K562 (cell line): ENCODE data around the gene HDAC10. TPM values are rescaled to one million over a fixed set of nuclear protein-coding genes. Genes with fewer than 3 reads are reported as not detected.
A peak's percentile ranks its signal among the peaks of the same experiment; 100 is the strongest.

Source experiments
- ETV5 ChIP-seq: sonication (generic); formaldehyde crosslinking; IDR thresholded peaks from 2 replicates; pipeline ENCODE4 v1.4.0; 2020; ENCODE audit warnings: low read depth, mild to moderate bottlenecking, missing genetic modification reagents
- FOXP1 ChIP-seq: sonication (generic); formaldehyde crosslinking; IDR thresholded peaks from 2 replicates; pipeline ENCODE4 v1.8.0; 2022; ENCODE audit warnings: mild to moderate bottlenecking, missing genetic modification reagents
- KAT2B ChIP-seq: IDR thresholded peaks from one replicate; pipeline ENCODE4 v1.6.1; 2012; ENCODE audit warnings: low read depth, mild to moderate bottlenecking, control low read depth, inconsistent platforms, low read length, moderate library complexity
- NR4A1 ChIP-seq, 2 experiments: fragments of 250-450 bp in 1 of 2; fragments of 450-650 bp in 1 of 2; sonication (Bioruptor Pico) in 1 of 2; IDR thresholded peaks; 2 replicates each; pipeline versions ENCODE4 v1.4.0 to v1.6.1; 2016 to 2020; ENCODE audit warnings: mild to moderate bottlenecking in 2 of 2, missing compliant biosample characterization in 1 of 2, missing genetic modification characterization in 1 of 2, moderate library complexity in 1 of 2
- RBBP5 ChIP-seq: fragments of 200-600 bp; sonication (generic); IDR thresholded peaks from 2 replicates; pipeline ENCODE4 v1.6.1; 2012; ENCODE audit warnings: borderline replicate concordance, mild to moderate bottlenecking, low read length, control low read depth, inconsistent platforms; ENCODE audit not compliant: insufficient read depth, poor library complexity, severe bottlenecking
- STAG1 ChIP-seq: sonication (generic); formaldehyde crosslinking; IDR thresholded peaks from 2 replicates; pipeline ENCODE4 v1.5.0; 2020; ENCODE audit warnings: missing genetic modification reagents, borderline replicate concordance
- TGIF2 ChIP-seq: sonication (generic); formaldehyde crosslinking; IDR thresholded peaks from 2 replicates; pipeline ENCODE4 v1.8.1; 2022; ENCODE audit warnings: mild to moderate bottlenecking, missing genetic modification reagents, moderate library complexity
- ZBED1 ChIP-seq: IDR thresholded peaks from 2 replicates; pipeline ENCODE4 v1.6.1; 2014
- ZNF184 ChIP-seq: sonication (generic); formaldehyde crosslinking; IDR thresholded peaks from 2 replicates; pipeline ENCODE4 v1.5.0; 2020; ENCODE audit warnings: missing genetic modification reagents
- polyA plus RNA-seq, 8 experiments: library from polyadenylated mRNA; depleted of rRNA in 4 of 8; stranded (reverse) in 5 of 8; unstranded in 3 of 8; fragments of >200 nt; fragmentation: Nextera tagmentation in 2 of 8; fragmentation: Illumina TruSeq in 1 of 8; extraction: Ambion mirVana in 2 of 8; extraction: Trizol in 1 of 8; gene quantifications; 2 replicates each; pipeline versions ENCODE4 v1.2.1 to v1.2.3, GENCODE V29; 2011 to 2014; ENCODE audit warnings: inconsistent platforms in 1 of 8, missing spikeins in 1 of 8
- total RNA-seq, 7 experiments: library from RNA; depleted of rRNA in 6 of 7; stranded (reverse); fragments of >200 nt in 6 of 7; fragmentation: Illumina TruSeq in 2 of 7; extraction: Trizol in 2 of 7; gene quantifications; 2 replicates each; pipeline versions ENCODE4 v1.2.1 to v1.2.3, GENCODE V29; 2011 to 2021; ENCODE audit warnings: low replicate concordance in 1 of 7
- TF ChIP-seq, protein P1 (sequence below): fragments of 200-800 bp; sonication (Bioruptor generic); IDR thresholded peaks from 2 replicates; pipeline ENCODE4 v1.6.1; 2017; ENCODE audit warnings: missing genetic modification characterization, missing compliant biosample characterization
- TF ChIP-seq, protein P2 (sequence below): fragments of 450-650 bp; IDR thresholded peaks from 2 replicates; pipeline ENCODE4 v1.6.1; 2016
- TF ChIP-seq, protein P3 (sequence below), 3 experiments: fragments of 200-800 bp in 1 of 3; fragments of 250-450 bp in 1 of 3; fragments of 450-650 bp in 1 of 3; sonication (Bioruptor Pico) in 1 of 3; sonication (Bioruptor generic) in 1 of 3; formaldehyde crosslinking in 1 of 3; IDR thresholded peaks; 2 replicates each; pipeline versions ENCODE4 v1.6.1 to v1.8.0; 2016 to 2022; ENCODE audit warnings: mild to moderate bottlenecking in 2 of 3, missing genetic modification characterization in 2 of 3, missing compliant biosample characterization in 1 of 3, moderate library complexity in 1 of 3
- TF ChIP-seq, protein P4 (sequence below), 2 experiments: IDR thresholded peaks in 1 of 2; conservative IDR thresholded peaks in 1 of 2; 2 replicates each; pipeline ENCODE4 v1.6.1; 2016; ENCODE audit warnings: low read depth in 2 of 2, mild to moderate bottlenecking in 1 of 2, missing compliant biosample characterization in 1 of 2, missing genetic modification characterization in 1 of 2, moderate library complexity in 1 of 2

HDAC10 gene
- total and polyA plus RNA-seq, 9 of the 15 experiments (the other 6 are each of a cell fraction or from before 2014, with no cell fraction given): 0.10 to 44.2 (median 6.5) TPM

DNA sequence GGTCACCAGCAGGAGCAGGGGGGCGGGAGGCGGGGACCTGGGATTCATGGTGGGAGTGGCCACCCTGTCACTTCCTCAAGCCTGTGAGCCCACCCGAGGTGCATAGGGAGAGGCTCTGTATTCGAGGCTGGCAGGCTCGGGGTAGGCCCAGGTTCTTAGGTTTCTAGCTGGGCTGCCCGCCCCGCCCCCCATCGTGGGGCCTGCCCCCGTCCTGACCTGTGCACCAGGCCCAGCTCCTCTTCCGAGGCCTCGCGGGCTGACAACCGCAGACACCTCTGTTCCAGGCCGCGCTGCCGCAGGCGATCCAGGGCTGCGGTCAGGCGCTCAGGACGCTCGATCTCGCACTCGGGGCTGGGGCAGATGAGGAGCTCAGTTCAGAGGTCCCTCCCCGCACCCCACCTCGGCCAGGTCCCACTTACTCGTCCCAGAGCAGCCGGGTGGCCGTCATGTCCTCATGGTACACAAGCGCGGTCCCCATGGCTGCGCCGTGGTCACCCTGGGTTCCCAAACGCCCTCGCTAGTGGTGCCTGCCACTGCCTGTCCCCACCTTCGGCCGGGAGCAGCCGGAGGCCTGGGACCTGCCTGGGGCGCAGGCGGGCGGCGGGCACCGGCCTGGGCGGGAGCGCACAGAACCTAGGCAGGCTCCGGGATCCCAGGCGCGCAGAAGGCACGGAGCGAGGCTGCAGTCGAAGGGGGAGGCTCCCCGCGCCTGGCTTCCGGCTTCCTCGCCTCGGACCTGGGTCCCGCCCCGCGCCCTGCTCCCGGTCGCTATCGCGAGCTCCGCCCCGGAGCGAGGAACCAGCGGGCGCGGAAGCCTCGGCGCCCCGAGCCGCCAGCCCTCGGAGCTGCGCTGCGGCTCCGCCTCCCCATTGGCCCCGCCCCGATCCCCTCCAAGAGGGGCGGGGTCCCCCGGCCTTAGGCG is at the start of gene HDAC10 (continued):
- TF ChIP-seq RBBP5 (peak; percentile 71), NR4A1 (CRISPR knock-in tag; IDR thresholded peaks at IDR 0.05) (no peak), NR4A1 (tag; IDR thresholded peaks at IDR 0.05) (no peak), ZNF184 (CRISPR knock-in tag) (no peak), KAT2B (no peak), TGIF2 (no peak), ETV5 (CRISPR knock-in tag) (peak; percentile 48), ZBED1 (no peak; the same call in 1 of the 2 replicates), STAG1 (CRISPR knock-in tag) (no peak), FOXP1 (CRISPR knock-in tag) (peak; percentile 78; the same call in 1 of the 2 replicates)
- TF ChIP-seq, protein P1, sequence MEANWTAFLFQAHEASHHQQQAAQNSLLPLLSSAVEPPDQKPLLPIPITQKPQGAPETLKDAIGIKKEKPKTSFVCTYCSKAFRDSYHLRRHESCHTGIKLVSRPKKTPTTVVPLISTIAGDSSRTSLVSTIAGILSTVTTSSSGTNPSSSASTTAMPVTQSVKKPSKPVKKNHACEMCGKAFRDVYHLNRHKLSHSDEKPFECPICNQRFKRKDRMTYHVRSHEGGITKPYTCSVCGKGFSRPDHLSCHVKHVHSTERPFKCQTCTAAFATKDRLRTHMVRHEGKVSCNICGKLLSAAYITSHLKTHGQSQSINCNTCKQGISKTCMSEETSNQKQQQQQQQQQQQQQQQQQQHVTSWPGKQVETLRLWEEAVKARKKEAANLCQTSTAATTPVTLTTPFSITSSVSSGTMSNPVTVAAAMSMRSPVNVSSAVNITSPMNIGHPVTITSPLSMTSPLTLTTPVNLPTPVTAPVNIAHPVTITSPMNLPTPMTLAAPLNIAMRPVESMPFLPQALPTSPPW: peak; percentile 55
- TF ChIP-seq, protein P2, sequence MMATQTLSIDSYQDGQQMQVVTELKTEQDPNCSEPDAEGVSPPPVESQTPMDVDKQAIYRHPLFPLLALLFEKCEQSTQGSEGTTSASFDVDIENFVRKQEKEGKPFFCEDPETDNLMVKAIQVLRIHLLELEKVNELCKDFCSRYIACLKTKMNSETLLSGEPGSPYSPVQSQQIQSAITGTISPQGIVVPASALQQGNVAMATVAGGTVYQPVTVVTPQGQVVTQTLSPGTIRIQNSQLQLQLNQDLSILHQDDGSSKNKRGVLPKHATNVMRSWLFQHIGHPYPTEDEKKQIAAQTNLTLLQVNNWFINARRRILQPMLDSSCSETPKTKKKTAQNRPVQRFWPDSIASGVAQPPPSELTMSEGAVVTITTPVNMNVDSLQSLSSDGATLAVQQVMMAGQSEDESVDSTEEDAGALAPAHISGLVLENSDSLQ: no peak
- TF ChIP-seq, protein P3, sequence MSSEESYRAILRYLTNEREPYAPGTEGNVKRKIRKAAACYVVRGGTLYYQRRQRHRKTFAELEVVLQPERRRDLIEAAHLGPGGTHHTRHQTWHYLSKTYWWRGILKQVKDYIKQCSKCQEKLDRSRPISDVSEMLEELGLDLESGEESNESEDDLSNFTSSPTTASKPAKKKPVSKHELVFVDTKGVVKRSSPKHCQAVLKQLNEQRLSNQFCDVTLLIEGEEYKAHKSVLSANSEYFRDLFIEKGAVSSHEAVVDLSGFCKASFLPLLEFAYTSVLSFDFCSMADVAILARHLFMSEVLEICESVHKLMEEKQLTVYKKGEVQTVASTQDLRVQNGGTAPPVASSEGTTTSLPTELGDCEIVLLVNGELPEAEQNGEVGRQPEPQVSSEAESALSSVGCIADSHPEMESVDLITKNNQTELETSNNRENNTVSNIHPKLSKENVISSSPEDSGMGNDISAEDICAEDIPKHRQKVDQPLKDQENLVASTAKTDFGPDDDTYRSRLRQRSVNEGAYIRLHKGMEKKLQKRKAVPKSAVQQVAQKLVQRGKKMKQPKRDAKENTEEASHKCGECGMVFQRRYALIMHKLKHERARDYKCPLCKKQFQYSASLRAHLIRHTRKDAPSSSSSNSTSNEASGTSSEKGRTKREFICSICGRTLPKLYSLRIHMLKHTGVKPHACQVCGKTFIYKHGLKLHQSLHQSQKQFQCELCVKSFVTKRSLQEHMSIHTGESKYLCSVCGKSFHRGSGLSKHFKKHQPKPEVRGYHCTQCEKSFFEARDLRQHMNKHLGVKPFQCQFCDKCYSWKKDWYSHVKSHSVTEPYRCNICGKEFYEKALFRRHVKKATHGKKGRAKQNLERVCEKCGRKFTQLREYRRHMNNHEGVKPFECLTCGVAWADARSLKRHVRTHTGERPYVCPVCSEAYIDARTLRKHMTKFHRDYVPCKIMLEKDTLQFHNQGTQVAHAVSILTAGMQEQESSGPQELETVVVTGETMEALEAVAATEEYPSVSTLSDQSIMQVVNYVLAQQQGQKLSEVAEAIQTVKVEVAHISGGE (CRISPR knock-in tag; IDR thresholded peaks at IDR 0.05): peak in 1 of 3 experiments; percentile 28; a peak in 1 of 6 replicates
- TF ChIP-seq, protein P4, sequence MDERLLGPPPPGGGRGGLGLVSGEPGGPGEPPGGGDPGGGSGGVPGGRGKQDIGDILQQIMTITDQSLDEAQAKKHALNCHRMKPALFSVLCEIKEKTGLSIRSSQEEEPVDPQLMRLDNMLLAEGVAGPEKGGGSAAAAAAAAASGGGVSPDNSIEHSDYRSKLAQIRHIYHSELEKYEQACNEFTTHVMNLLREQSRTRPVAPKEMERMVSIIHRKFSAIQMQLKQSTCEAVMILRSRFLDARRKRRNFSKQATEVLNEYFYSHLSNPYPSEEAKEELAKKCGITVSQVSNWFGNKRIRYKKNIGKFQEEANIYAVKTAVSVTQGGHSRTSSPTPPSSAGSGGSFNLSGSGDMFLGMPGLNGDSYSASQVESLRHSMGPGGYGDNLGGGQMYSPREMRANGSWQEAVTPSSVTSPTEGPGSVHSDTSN (CRISPR knock-in tag; IDR thresholded peaks at IDR 0.05; ENCODE audit: low read depth): no peak
- TF ChIP-seq, protein P4 (tag; conservative IDR thresholded peaks at IDR 0.05; ENCODE audit: low read depth): no peak
